GM19463 (cell line): Measurements from ENCODE around the gene ZNF785.
A peak's percentile ranks its signal among the peaks of the same experiment; 100 is the strongest.
"Not testable (repeated sequence)": the region's sequence is repeated elsewhere in the genome, so short reads cannot be mapped to it uniquely, and the experiment has no call there.

Experiments used
- ATAC-seq: cut with Tn5 transposase; IDR thresholded peaks from one replicate; pipeline ENCODE4 v1.9.1; 2021; ENCODE audit warnings: mild to moderate bottlenecking, moderate library complexity; ENCODE audit not compliant: unreplicated experiment

Gene ZNF785

GRCh38 chr16:30585400-30586191, at the start of gene ZNF785:
ZNF785 (minus strand) TSS chr16:30585697; CDS start chr16:30585611, 86 bp downstream.
- ATAC-seq, result peak; percentile 96

- ATAC-seq, result no peak
These were observed 48.0 kb upstream of the ZNF785 start for GRCh38 chr16:30633526-30633925.

GRCh38 chr16:30632454-30632853, 47.0 kb upstream of the ZNF785 start:
- ATAC-seq, result not testable (repeated sequence)

GRCh38 chr16:30628628-30629540, 43.4 kb upstream of the ZNF785 start:
- ATAC-seq, result no peak

- ATAC-seq, result no peak
These were observed 40.7 kb upstream of the ZNF785 start for GRCh38 chr16:30626236-30626635.

- no peak for ATAC-seq
These were observed 38.2 kb upstream of the ZNF785 start for GRCh38 chr16:30623536-30624283.

GRCh38 chr16:30622455-30623032, 37.0 kb upstream of the ZNF785 start:
- ATAC-seq, result no peak

- ATAC-seq, result no peak
These were observed 36.3 kb upstream of the ZNF785 start for GRCh38 chr16:30621765-30622164.

GRCh38 chr16:30620169-30620568, 34.7 kb upstream of the ZNF785 start:
- ATAC-seq, result no peak

- no peak for ATAC-seq
These were observed 34.1 kb upstream of the ZNF785 start for GRCh38 chr16:30619638-30620037.

- ATAC-seq, result no peak
These were observed 33.7 kb upstream of the ZNF785 start for GRCh38 chr16:30619202-30619601.

GRCh38 chr16:30615358-30616091, 30.0 kb upstream of the ZNF785 start:
- no peak for ATAC-seq

- ATAC-seq, result peak; percentile 95
These were observed 24.7 kb upstream of the ZNF785 start, which contains the start of gene ZNF689 for GRCh38 chr16:30609926-30610839. ZNF689 (minus strand) TSS chr16:30610389; CDS start chr16:30610041, 348 bp downstream.

GRCh38 chr16:30609002-30609925, 23.8 kb upstream of the ZNF785 start:
- ATAC-seq, result peak; percentile 20

- ATAC-seq, result no peak
These were observed 20.5 kb upstream of the ZNF785 start for GRCh38 chr16:30606004-30606403.

GRCh38 chr16:30605158-30605557, 19.7 kb upstream of the ZNF785 start:
- ATAC-seq, result no peak

- no peak for ATAC-seq
These were observed 18.9 kb upstream of the ZNF785 start for GRCh38 chr16:30604316-30604947.
